Stimulated activated CD4-positive, alpha-beta T cell treated with anti-CD3 and anti-CD28 coated beads, Interleukin-12 subunit alpha, Interleukin-12 subunit beta, amount 100 ng/mL, for 24 hours (primary cell): ENCODE data around the gene GBF1.
A peak's percentile ranks its signal among the peaks of the same experiment; 100 is the strongest.

Experiments
- DNase-seq, 2 experiments: peaks; one replicate each; pipeline ENCODE4 v3.0.0-alpha.2; 2020; ENCODE audit warnings: low read depth in 2 of 2

The GBF1 gene

GRCh38 chr10:102347236-102347828 is 102.0 kb downstream of the GBF1 start:
- DNase-seq: no peak

- DNase-seq: peak; percentile 56 to 65
Measured at GRCh38 chr10:102352066-102352715, 106.9 kb downstream of the GBF1 start.

GRCh38 chr10:102354451-102354850 is 109.1 kb downstream of the GBF1 start:
- no peak for DNase-seq

- DNase-seq: no peak
Measured at GRCh38 chr10:102358712-102359382, 113.5 kb downstream of the GBF1 start.

GRCh38 chr10:102367441-102367840 is 122.1 kb downstream of the GBF1 start:
- no peak for DNase-seq

GRCh38 chr10:102368077-102368476 is 122.7 kb downstream of the GBF1 start:
- DNase-seq: no peak

GRCh38 chr10:102371295-102371694 is 126.0 kb downstream of the GBF1 start:
- no peak for DNase-seq

GRCh38 chr10:102375250-102375649 is 129.9 kb downstream of the GBF1 start:
- no peak for DNase-seq

- no peak for DNase-seq
Measured at GRCh38 chr10:102375867-102376266, 130.5 kb downstream of the GBF1 start.

GRCh38 chr10:102376901-102377300 is 131.6 kb downstream of the GBF1 start:
- no peak for DNase-seq

- no peak for DNase-seq
Measured at GRCh38 chr10:102379383-102379782, 134.1 kb downstream of the GBF1 start.

- no peak for DNase-seq
Measured at GRCh38 chr10:102381983-102382382, 136.7 kb downstream of the GBF1 start.

GRCh38 chr10:102382871-102383270 is 137.5 kb downstream of the GBF1 start:
- DNase-seq: no peak

- DNase-seq: no peak
Measured at GRCh38 chr10:102384053-102384452, 138.7 kb downstream of the GBF1 start.

GRCh38 chr10:102384606-102385429 is 139.5 kb downstream of the GBF1 start:
- DNase-seq: no peak

- DNase-seq: no peak
Measured at GRCh38 chr10:102389894-102390293, 144.6 kb downstream of the GBF1 start.

- DNase-seq: no peak
Measured at GRCh38 chr10:102392306-102392705, 147.0 kb downstream of the GBF1 start.

- DNase-seq: no peak
Measured at GRCh38 chr10:102393411-102394078, 148.2 kb downstream of the GBF1 start.

- peak; percentile 98 to 99 for DNase-seq
Measured at GRCh38 chr10:102394079-102394800, 148.9 kb downstream of the GBF1 start.

- DNase-seq: peak in 1 of 2 experiments; percentile 48
Measured at GRCh38 chr10:102394801-102395399, 149.6 kb downstream of the GBF1 start.
